KOPT-K1 (cell line): ENCODE data around the gene ADAMTS14.
"Not testable (repeated sequence)": the region's sequence is repeated elsewhere in the genome, so short reads cannot be mapped to it uniquely, and the experiment has no call there.

Source experiments
- H3K27ac ChIP-seq: fragments of 200-600 bp; sonication (generic); 2 replicates; pipeline ENCODE4 v1.5.1; 2016; ENCODE audit warnings: antibody characterized with exemption, mild to moderate bottlenecking, low read depth, low read length; ENCODE audit not compliant: poor library complexity, severe bottlenecking
- H3K36me3 ChIP-seq: fragments of 200-600 bp; sonication (generic); 2 replicates; pipeline ENCODE4 v1.5.1; 2017; ENCODE audit warnings: antibody characterized with exemption, mild to moderate bottlenecking, low read length, moderate library complexity; ENCODE audit not compliant: insufficient read depth
- H3K9me3 ChIP-seq: fragments of 200-600 bp; sonication (generic); 2 replicates; pipeline ENCODE4 v1.5.1; 2017; ENCODE audit warnings: antibody characterized with exemption, low read length, mild to moderate bottlenecking; ENCODE audit not compliant: insufficient read depth, poor library complexity, severe bottlenecking

ADAMTS14 gene

GRCh38 chr10:70664702-70665195 is 7.6 kb upstream of the ADAMTS14 start:
- Histone ChIP-seq H3K9me3 (peaks cover 8% of the 10 kb centered on the region), H3K36me3 (no peaks in the 10 kb centered on the region), H3K27ac (no peak overlapping the region)

- no peak overlapping the region for H3K27ac ChIP-seq
- H3K9me3 ChIP-seq, result peaks cover 8% of the 10 kb centered on the region
- no peaks in the 10 kb centered on the region for H3K36me3 ChIP-seq
Measured at GRCh38 chr10:70666960-70667798, 5.1 kb upstream of the ADAMTS14 start.

- H3K36me3 ChIP-seq, H3K27ac ChIP-seq, H3K9me3 ChIP-seq: not testable (repeated sequence)
Measured at GRCh38 chr10:70667818-70668217, 4.5 kb upstream of the ADAMTS14 start.

GRCh38 chr10:70668454-70668970 is 3.8 kb upstream of the ADAMTS14 start:
- Histone ChIP-seq H3K36me3 (no peaks in the 10 kb centered on the region), H3K9me3 (peaks cover 8% of the 10 kb centered on the region), H3K27ac (no peak overlapping the region)

DNA sequence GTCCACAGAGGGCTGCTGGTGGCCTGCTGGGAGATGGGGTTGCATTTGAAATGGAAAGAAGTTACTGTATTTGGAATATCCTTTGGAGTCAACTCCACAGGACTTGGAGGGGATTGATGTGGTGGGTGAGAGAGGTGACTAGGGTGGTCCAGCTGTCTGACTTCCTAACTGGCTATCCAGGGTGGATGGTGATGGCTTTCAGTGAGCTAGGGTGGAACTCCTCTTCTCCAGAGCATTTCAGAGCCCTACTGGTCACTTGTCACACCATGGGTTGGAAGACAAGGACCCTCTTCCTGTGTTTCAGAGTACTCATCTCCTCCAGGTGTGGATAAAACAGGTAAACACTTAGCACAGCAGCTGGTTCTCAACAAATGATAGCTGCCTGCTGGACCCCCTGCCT is 3.3 kb upstream of the ADAMTS14 start:
- no peaks in the 10 kb centered on the region for H3K36me3 ChIP-seq

DNA sequence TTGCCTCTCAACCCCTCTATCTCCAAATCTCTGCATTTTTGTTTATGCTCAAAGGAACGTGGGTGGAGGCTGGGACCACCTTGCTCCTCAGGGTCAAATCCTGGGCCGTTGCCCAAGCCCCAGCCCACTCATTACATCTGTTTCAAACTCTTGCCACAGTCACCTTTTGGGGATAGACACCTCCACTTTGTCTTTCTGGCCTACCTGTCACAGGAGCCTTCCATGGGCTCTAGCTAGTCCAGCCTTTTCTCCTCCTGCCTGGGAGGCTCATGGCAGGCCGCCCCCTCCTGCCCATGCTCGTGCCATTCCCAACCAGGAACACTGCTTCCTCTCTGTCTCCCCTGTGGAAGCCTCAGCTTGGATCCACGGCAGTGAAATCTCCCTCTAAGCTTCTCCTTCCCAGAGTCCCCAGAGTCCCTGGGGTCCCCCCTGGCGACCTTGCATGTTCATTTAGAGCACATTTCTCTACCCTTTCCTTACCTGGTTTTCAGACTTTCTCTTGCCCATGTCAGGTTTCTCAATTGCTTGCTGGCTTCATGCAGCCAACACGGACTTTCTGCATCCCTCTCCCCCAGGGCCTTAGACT is 2.5 kb upstream of the ADAMTS14 start:
- Histone ChIP-seq H3K27ac (no peak overlapping the region), H3K36me3 (no peaks in the 10 kb centered on the region), H3K9me3 (peaks cover 8% of the 10 kb centered on the region)

More for the DNA sequence above, 3.3 kb upstream of the ADAMTS14 start:
- Histone ChIP-seq H3K9me3 (peaks cover 8% of the 10 kb centered on the region), H3K27ac (no peak overlapping the region)

- H3K27ac ChIP-seq, result no peak overlapping the region
- peaks cover 8% of the 10 kb centered on the region for H3K9me3 ChIP-seq
- no peaks in the 10 kb centered on the region for H3K36me3 ChIP-seq
Measured at GRCh38 chr10:70671619-70672164, 614 bp upstream of the ADAMTS14 start.

- H3K27ac ChIP-seq, result no peak overlapping the region
- peaks cover 5% of the 10 kb centered on the region for H3K9me3 ChIP-seq
- H3K36me3 ChIP-seq, result no peaks in the 10 kb centered on the region
Measured at GRCh38 chr10:70673043-70673928, 980 bp downstream of the ADAMTS14 start.

- Histone ChIP-seq H3K27ac (no peak overlapping the region), H3K9me3 (no peaks in the 10 kb centered on the region), H3K36me3 (no peaks in the 10 kb centered on the region)
Measured at GRCh38 chr10:70673929-70674559, 1.7 kb downstream of the ADAMTS14 start.

- Histone ChIP-seq H3K9me3 (no peaks in the 10 kb centered on the region), H3K27ac (no peak overlapping the region), H3K36me3 (no peaks in the 10 kb centered on the region)
Measured at GRCh38 chr10:70674560-70675495, 2.5 kb downstream of the ADAMTS14 start.

DNA sequence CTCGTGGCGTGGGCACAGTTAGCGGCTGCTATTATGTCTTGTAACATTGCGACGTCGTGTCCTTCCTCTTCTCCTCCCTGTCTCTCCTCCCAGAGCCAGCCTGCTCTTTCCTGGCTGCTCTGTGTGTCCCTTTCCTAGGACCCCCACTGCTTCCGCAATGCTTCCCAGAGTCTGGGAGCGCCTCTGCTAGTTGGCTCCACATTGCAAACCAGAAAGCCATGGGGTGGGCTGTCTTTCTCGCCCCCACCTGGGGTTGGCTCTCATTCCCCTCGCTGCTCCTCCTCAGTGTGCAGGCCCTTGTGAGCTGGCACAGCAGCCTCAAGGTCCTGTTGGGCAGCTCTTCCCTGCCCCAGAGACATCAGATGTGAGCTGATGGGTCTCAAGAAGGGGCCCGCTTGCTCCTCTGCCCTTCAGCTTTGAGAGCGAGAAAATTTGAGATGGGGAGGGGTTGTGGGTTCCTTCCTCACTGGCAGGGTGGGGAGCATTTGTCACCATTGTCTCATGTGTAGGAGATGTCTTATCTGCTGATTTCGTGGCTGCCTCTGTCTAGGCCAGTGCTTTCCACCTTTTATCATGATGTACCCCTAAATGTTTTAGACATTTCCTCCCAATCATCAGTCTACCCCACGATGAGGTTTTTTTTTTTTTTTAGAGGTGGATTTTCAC is 3.3 kb downstream of the ADAMTS14 start:
- H3K36me3 ChIP-seq, result no peaks in the 10 kb centered on the region
- no peak overlapping the region for H3K27ac ChIP-seq
- H3K9me3 ChIP-seq, result no peaks in the 10 kb centered on the region

DNA sequence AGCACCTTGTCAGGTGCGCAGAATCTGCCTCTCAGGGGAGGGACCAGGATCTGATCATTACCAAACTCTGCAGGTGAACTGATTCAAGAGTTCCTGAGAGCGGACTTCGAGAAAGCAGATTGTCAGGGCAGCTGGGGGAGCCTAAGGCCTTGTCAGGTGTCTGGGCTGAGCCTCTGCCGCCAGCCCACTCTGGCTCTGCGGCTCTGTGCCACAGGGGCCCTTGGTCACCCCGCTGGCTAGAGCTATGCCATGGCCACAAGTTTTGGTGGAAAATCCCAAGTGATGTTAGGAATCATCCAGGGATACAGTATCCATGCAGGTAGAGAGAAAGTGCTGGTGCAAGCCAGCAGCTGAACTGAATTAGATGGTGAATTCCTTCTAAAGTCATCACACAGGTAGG is 4.2 kb downstream of the ADAMTS14 start:
- H3K27ac ChIP-seq, result no peak overlapping the region
- H3K36me3 ChIP-seq, result no peaks in the 10 kb centered on the region
- H3K9me3 ChIP-seq, result no peaks in the 10 kb centered on the region

DNA sequence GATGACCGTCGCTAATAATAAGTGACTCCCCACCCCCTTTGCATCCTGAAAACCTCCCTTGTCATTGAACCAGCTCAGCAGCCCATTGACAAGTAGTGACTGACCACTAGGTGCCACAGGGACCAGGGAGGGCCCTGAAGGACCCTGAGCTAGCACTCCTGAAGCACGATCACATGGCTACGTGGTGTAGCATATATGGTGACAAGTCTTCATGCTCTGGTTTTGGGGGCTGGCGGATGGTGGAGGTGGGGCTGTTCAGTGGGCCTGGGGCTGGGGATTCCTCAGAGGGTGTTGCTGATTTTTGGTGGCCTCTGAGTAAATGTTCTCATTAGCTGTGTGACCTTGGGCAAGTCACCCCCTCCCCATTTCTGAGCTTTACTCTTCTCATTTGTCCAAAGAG is 4.7 kb downstream of the ADAMTS14 start:
- H3K27ac ChIP-seq, result no peak overlapping the region

More for the DNA sequence above, 4.7 kb downstream of the ADAMTS14 start:
- H3K9me3 ChIP-seq, result no peaks in the 10 kb centered on the region
- H3K36me3 ChIP-seq, result no peaks in the 10 kb centered on the region
